GM21717 (cell line): ENCODE data around the gene CHMP6.

Source experiments
- ATAC-seq: cut with Tn5 transposase; IDR thresholded peaks from one replicate; pipeline ENCODE4 v1.9.1; 2021; ENCODE audit warnings: mild to moderate bottlenecking, moderate library complexity; ENCODE audit not compliant: unreplicated experiment

Gene CHMP6

DNA sequence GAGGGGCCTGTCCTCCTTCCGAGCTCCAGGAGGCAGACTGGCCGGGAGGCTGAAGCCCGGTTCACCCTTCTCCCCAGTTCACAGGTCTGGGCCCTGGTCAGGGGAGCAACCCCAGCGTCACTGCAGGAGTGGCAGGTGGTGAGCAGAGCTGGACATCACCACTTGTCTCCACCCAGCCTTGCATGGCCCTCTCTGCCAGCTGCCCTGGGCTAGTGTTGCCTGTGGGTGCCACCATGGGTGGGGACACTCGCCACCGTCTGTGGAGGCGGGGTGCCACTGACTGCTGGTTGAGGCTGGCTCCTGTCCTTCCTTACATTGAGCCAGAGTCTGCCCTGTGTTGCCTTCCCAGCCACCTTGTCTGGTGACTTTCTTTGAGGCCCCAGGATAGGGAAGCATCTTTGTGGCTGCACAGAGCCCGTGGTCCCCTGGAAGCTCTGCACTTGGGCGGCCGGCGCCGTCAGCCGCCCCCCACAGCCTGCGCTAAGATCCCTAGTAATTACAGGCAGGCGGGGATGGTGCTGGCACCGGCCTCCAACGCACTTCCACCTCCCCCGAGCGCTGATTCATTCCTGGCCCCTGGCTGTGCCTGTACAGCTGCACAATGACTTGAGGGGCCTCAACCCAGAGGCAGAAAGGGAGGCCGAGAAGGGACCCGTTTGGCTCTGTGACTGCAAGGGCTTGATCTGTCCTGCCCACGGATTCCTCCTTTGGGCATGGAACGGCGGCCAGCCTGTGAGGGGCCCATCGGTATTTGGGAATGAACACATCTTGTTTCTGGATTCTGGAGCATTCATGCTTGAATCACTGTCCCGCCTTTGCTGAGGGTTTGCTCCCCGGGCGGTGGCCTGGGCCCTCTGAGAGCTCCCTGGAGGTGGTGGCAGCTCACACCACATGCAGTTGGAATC is 48.5 kb downstream of the CHMP6 start:
- no peak for ATAC-seq

DNA sequence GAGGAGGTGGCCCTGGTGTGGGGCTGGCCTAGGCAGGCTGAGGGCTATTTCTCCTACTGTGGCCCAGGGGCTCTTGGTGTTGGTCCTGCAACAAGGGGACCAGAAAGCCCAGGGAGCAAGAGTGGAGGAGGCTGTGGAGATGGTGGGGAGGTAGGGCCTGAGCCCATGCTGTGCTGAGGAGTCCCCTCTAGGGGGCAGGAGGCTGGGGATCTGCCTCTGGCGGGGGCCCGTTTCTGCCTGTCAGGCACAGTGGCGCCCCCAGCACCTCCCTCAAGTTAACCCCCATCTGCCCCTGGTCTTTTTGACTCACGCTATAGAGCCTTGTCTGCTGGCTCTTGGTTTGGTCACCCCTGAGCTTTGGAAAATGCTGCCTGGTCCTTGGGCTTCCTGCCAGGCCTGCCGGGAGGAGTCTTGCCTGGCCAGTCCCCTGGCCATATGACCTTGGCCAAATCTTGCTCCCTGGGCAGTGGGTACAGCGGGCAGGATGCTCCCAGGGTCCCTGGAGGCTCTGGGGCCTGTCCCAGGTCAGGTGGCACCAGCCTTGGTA is 49.2 kb downstream of the CHMP6 start:
- no peak for ATAC-seq

DNA sequence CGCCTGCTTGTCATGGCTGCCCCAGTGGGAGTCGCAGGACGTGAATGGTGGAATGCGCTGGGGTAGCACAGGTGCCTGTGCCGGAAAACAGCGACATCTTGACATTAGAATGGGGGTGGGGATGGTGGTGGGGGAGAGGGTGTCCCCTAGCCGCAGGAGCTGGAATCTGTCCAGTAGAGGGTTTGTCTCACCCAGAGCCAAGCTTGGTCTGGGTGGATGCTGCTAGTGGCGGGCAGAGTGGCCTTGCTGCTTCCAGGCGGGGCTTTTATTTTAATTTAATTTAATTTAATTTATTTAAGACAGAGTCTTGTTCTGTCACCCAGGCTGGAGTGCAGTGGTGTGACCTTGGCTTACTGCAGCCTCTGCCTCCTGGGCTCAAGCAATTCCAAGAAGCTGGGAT is 51.0 kb downstream of the CHMP6 start:
- no peak for ATAC-seq

DNA sequence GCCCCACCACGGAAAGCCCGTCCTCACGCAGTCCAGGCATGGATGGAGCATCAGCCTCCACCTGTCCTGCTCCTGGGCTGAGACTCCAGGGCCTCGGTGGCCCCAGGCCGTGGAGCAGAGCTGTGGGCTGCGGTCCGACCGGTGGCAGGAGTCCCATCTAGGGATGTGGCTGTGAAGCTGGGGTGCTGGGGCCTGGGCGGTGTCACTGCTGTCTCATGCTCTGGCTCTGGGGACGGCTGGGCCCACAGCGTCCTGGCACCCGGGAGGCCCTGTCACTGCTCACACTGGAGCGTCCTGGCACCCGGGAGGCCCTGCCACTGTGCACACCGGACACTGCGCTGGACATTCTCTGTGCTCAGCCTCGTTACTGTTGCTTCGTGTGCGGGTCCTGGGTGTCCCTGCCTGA is 51.7 kb downstream of the CHMP6 start:
- no peak for ATAC-seq

DNA sequence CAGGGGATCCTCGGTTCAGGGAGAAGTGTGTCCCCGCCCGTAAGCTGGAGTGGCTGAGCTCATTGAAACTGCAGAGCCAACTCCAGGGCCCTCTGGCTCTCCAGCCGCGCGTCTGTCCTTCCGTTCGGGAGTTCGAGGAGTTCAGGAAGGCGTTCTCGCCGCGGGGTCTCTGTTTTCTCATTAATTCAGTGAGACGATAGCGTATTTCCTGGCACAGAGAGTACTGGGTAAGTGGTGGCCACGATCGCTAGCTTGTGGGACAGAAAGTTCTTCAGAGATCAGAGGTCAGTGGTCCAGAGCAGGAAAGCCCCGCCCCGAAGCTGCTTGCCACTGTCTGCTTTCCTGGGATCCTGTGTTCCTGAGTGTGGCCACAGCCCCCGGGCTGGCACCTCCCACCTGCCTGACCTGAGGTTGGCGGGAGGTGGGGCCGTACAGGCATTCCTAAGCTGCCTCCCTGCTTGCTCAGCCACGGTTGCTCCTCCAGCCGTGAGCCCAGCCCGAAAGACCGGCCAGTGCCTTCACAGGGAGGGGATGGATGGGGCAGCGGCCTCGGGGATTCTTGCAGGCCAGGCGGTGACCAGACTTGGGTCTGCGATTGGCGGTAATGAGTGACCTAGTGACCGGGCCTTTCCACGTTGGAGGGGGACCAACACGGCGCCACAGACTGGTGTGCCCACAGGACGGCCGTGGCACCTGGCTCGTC is 52.2 kb downstream of the CHMP6 start:
- ATAC-seq = no peak

DNA sequence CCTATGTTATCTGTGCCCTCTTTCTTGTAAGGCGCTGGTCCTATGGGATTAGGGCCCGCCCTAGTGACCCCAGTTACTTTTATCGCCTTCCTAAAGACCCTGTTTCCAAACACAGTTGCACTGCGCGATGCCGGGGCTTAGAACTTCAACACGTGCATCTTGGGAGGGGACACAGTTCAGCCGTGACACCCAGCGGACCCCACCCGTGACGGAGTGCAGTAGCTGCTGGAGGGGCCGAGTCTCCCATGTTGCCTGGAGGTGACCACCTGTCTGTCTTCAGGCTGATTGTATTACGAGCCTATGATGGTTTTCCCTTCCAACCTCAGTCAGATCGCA is 52.8 kb downstream of the CHMP6 start:
- no peak for ATAC-seq

- no peak for ATAC-seq
Observed at GRCh38 chr17:81044764-81045589, 53.3 kb downstream of the CHMP6 start.

DNA sequence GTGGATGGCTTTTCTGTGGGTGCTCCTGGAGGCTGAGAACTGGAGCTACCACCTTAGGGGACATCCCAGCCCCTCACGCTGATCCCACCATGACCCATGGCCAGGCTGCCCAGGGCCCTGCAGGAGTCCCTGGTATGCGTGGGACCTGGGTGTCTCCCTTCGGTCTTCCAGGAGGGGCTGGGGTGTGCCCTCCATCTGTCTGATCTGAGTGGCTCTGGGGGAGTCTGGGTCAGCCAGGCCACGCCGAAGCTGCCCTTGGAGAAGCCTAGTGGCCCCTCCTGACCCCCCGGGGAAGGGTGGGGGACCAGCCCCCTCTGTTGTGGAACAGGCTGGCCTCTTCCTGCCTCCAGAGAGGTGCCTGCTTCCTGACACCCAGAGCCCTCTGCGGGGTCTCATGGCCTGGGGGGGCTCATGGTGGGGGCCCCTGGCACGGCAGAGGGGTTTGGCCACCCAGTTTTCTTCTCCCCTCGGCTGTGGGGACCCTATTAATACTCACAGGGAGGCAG is 54.0 kb downstream of the CHMP6 start:
- no peak for ATAC-seq

DNA sequence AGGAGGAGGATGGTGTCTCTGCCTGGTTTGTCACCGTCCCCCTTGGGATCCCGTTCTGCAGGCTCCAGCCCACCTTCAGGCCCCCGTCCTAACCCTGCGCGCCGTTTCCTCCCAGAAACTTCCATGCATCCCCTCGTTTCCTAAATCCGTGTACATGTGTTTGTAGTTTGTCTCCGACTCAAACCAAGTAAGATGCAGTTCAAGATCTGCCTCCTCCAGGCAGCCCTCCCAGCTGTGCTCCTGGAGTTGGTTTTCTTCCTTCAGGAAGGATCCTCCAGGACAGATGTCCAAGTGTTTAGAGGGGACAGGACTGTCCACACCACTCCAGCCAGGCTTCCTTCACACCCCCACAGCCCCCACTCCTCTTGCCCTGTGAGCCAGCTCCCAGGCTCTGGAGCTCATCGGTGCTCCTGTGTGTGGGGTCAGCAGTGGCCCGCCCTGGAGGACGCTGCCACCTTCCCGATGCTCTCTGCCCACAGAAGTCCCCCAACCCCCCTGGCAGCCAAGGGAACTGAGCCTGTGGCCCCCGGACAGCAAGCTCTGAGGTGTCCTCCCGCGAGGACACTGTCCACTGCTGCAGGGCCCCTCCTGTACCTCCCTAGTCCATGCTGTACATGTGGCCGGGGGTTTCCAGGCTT is 54.6 kb downstream of the CHMP6 start:
- ATAC-seq = no peak

DNA sequence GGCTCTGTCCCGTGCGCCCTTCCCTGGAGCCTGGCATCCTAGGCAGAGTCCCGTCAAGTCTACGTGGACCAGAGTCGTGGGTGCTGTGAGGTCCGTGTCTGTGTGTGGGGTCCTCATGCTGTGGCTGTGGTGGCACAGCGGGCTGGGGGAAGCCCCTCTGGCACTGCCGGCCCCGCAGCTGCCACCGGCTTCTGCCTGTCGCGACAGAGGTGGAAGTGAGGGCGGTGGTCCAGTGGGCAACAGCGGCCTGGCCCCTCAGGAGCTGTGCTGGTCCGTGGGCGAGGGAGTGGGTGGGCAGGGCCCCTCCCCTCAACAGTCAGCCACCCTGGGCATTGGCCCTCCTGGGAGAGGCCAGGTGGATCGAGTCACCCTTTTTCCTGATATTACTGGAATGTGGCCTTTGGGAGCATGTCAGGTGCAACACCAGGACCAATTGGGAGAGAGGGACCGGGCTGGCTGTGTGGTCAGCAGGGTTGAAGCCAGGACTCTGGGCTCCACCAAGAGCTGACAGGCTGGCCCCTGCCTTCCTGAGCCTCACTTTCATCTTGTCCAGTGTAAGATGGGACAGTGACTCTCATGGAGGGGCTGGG is 55.2 kb downstream of the CHMP6 start:
- no peak for ATAC-seq

DNA sequence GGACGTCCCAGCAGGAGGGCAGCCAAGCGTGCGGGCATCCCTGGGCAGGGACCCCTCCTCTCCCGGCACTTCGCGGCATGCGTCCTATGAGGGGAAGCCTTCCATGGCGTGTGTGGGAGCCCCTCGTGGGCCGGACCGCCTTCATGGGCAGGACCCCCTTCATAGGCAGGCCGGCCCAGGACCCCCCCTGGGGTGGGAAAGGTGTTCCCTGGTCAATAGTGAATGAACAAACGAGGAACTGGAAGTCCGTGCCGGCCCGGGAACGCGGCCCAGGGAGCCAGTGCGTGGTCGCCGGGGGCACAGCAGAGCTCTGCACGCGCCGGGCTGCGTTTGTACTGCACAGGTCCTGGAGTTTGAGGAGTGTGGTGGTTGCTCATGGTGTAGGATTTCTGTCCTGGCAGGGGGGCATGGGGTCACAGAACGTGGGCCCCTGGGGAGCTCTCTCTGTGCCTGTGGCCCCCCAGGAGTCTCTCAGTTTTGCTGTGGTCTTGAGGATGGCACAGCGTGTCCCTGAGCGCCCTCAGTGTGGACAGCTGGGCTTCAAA is 57.3 kb downstream of the CHMP6 start:
- ATAC-seq = no peak

GRCh38 chr17:81049372-81049911 is 57.8 kb downstream of the CHMP6 start:
- ATAC-seq = no peak
